GM12873 (cell line): ENCODE data around the gene RIT1.

Source experiments
- CTCF ChIP-seq: IDR thresholded peaks from 2 replicates; pipeline ENCODE4 v1.5.1; 2012; ENCODE audit warnings: low read depth, mild to moderate bottlenecking, moderate library complexity, low read length, control low read depth; ENCODE audit not compliant: insufficient read depth; ENCODE audit errors: missing control alignments

The RIT1 gene

GRCh38 chr1:155898888-155899287 lies 12.3 kb downstream of the RIT1 start:
- no peak for TF ChIP-seq CTCF

- no peak for TF ChIP-seq CTCF
Measured at GRCh38 chr1:155897746-155898145, 13.4 kb downstream of the RIT1 start.

- TF ChIP-seq CTCF: no peak
Measured at GRCh38 chr1:155893389-155894142, 17.6 kb downstream of the RIT1 start.

- TF ChIP-seq CTCF: no peak
Measured at GRCh38 chr1:155892796-155893195, 18.4 kb downstream of the RIT1 start.

GRCh38 chr1:155890251-155890650 lies 20.9 kb downstream of the RIT1 start:
- no peak for TF ChIP-seq CTCF

GRCh38 chr1:155889566-155889965 lies 21.6 kb downstream of the RIT1 start:
- no peak for TF ChIP-seq CTCF

- no peak for TF ChIP-seq CTCF
Measured at GRCh38 chr1:155888481-155888880, 22.7 kb downstream of the RIT1 start.
